Thyroid gland (tissue), 4 donors: ENCODE measurements around the gene DYNC1H1. TPM values are rescaled to one million over a fixed set of nuclear protein-coding genes. Genes with fewer than 3 reads are reported as not detected.

ENCODE experiments used
- DNase-seq, 2 donors: peaks; one replicate each; pipeline ENCODE4 v3.0.0-alpha.2; 2019
- H3K27ac ChIP-seq, 3 donors: fragments of 200-600 bp; sonication (generic); 1 replicate in 2 of 3; 2 replicates in 1 of 3; pipeline ENCODE4 v1.5.1; 2016 to 2019; ENCODE audit warnings: mild to moderate bottlenecking in 1 of 3, moderate library complexity in 1 of 3
- H3K27me3 ChIP-seq: fragments of 200-600 bp; sonication (generic); one replicate; pipeline ENCODE4 v1.5.1; 2019
- H3K36me3 ChIP-seq, 2 donors: fragments of 200-600 bp; sonication (generic); one replicate each; pipeline ENCODE4 v1.5.1; 2016 to 2019
- H3K4me1 ChIP-seq, 2 donors: fragments of 200-600 bp; sonication (generic); one replicate each; pipeline ENCODE4 v1.5.1; 2017 to 2019
- H3K4me3 ChIP-seq, 3 donors: fragments of 200-600 bp; sonication (generic); replicated peaks in 1 of 3; 1 replicate in 2 of 3; 2 replicates in 1 of 3; pipeline ENCODE4 v1.5.1; 2016; ENCODE audit warnings: mild to moderate bottlenecking in 1 of 3
- H3K9me3 ChIP-seq: fragments of 200-600 bp; sonication (generic); one replicate; pipeline ENCODE4 v1.5.1; 2017
- POLR2A ChIP-seq, 2 donors: fragments of 450-650 bp; IDR thresholded peaks; one replicate each; pipeline ENCODE4 v1.6.1; 2017; ENCODE audit warnings: antibody characterized with exemption in 2 of 2, mild to moderate bottlenecking in 2 of 2, moderate library complexity in 1 of 2
- WGBS, 2 donors: methylation state at CpG; one replicate each; pipeline ENCODE4 v1.1.5; 2017; 5-methylcytosine and 5-hydroxymethylcytosine counted together
- intact Hi-C: fragments of 100-400 bp; cut with DNase I; formaldehyde crosslinking; loops from one replicate; pipeline ENCODE4 v1.15.1; 2023
- total RNA-seq, 4 donors: library from RNA; depleted of rRNA; stranded (reverse); fragments of >200 nt; gene quantifications; one replicate each; pipeline ENCODE4 v1.2.3, GENCODE V29; 2016
- TF ChIP-seq, protein P1 (sequence below), 6 experiments: fragments of 200-600 bp in 3 of 6; fragments of 450-650 bp in 3 of 6; sonication (generic) in 3 of 6; IDR thresholded peaks; one replicate each; pipeline ENCODE4 v1.5.1; 2016 to 2019; ENCODE audit warnings: antibody characterized with exemption in 6 of 6, mild to moderate bottlenecking in 2 of 6, inconsistent platforms in 1 of 6, moderate library complexity in 1 of 6

DYNC1H1 gene
- total RNA-seq, 4 donors from 2014 or later = 464 to 818 (median 553) TPM

- no peaks in the 10 kb centered on the region for H3K4me1 ChIP-seq
- H3K36me3 ChIP-seq = peaks cover 80 to 82% of the 10 kb centered on the region in 2 donors
- H3K4me3 ChIP-seq = no peak overlapping the region
- intact Hi-C loops = no loop called here
- no peaks in the 10 kb centered on the region for H3K9me3 ChIP-seq
- H3K27ac ChIP-seq = no peak overlapping the region
- no peaks in the 10 kb centered on the region for H3K27me3 ChIP-seq
- WGBS, 2 donors = 88 to 92% methylated on average over 6 to 7 of the region's 7 CpGs
- TF ChIP-seq, protein P1, sequence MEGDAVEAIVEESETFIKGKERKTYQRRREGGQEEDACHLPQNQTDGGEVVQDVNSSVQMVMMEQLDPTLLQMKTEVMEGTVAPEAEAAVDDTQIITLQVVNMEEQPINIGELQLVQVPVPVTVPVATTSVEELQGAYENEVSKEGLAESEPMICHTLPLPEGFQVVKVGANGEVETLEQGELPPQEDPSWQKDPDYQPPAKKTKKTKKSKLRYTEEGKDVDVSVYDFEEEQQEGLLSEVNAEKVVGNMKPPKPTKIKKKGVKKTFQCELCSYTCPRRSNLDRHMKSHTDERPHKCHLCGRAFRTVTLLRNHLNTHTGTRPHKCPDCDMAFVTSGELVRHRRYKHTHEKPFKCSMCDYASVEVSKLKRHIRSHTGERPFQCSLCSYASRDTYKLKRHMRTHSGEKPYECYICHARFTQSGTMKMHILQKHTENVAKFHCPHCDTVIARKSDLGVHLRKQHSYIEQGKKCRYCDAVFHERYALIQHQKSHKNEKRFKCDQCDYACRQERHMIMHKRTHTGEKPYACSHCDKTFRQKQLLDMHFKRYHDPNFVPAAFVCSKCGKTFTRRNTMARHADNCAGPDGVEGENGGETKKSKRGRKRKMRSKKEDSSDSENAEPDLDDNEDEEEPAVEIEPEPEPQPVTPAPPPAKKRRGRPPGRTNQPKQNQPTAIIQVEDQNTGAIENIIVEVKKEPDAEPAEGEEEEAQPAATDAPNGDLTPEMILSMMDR (IDR thresholded peaks at IDR 0.05) = no peak
- no peak for TF ChIP-seq POLR2A (IDR thresholded peaks at IDR 0.05)
- no peak for DNase-seq
Measured at GRCh38 chr14:101986953-101987352, 22.6 kb downstream of the DYNC1H1 start.

- no peaks in the 10 kb centered on the region for H3K4me1 ChIP-seq
- H3K27ac ChIP-seq = no peak overlapping the region
- no peak for TF ChIP-seq POLR2A (IDR thresholded peaks at IDR 0.05)
- TF ChIP-seq, protein P1 (IDR thresholded peaks at IDR 0.05) = no peak
- no peaks in the 10 kb centered on the region for H3K27me3 ChIP-seq
- WGBS, 2 donors = 95 to 97% methylated on average over 6 of the region's 6 CpGs
- no peaks in the 10 kb centered on the region for H3K9me3 ChIP-seq
- DNase-seq = no peak
- H3K36me3 ChIP-seq = peaks cover 86% of the 10 kb centered on the region in 2 donors
- H3K4me3 ChIP-seq = no peak overlapping the region
- intact Hi-C loops = no loop called here
Measured at GRCh38 chr14:101988377-101988776, 24.0 kb downstream of the DYNC1H1 start.

- 92 to 96% methylated on average over 5 of the region's 5 CpGs for WGBS, 2 donors
- intact Hi-C loops = no loop called here
- no peak for TF ChIP-seq POLR2A (IDR thresholded peaks at IDR 0.05)
- TF ChIP-seq, protein P1 (IDR thresholded peaks at IDR 0.05) = no peak
- Histone ChIP-seq H3K27me3 (no peaks in the 10 kb centered on the region), H3K4me1 (no peaks in the 10 kb centered on the region), H3K9me3 (no peaks in the 10 kb centered on the region), H3K4me3 (no peak overlapping the region), H3K27ac (no peak overlapping the region), H3K36me3 (peaks cover 92 to 95% of the 10 kb centered on the region in 2 donors)
- DNase-seq = no peak
Measured at GRCh38 chr14:101991352-101991751, 27.0 kb downstream of the DYNC1H1 start.

DNA sequence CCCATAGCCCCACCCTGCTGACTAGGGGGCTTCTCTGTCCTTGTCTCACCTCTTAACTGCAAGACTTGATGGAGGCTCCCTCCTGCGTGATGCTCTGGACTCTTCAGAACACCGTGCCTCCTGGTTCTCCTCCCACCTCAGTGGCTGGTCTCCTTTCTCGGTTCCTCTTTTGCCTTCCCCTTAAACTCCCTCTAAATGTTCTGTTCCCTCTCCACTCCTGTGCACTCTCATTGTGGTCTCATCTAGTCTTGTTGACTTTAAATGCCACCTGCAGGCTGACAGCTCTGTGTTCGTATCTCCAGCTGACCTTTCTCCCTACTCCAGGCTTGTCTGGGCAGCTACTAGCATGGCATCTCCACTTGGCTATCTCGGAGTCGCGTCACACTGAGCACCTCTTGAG lies 28.3 kb downstream of the DYNC1H1 start:
- Histone ChIP-seq H3K27me3 (no peaks in the 10 kb centered on the region), H3K9me3 (no peaks in the 10 kb centered on the region), H3K36me3 (peaks cover 92 to 95% of the 10 kb centered on the region in 2 donors), H3K4me1 (no peaks in the 10 kb centered on the region), H3K27ac (no peak overlapping the region), H3K4me3 (no peak overlapping the region)
- TF ChIP-seq, protein P1 (IDR thresholded peaks at IDR 0.05) = no peak
- TF ChIP-seq POLR2A (IDR thresholded peaks at IDR 0.05) = no peak
- 94 to 95% methylated on average over 7 of the region's 7 CpGs for WGBS, 2 donors
- intact Hi-C loops = no loop called here
- no peak for DNase-seq

- no peaks in the 10 kb centered on the region for H3K4me1 ChIP-seq
- TF ChIP-seq, protein P1 (IDR thresholded peaks at IDR 0.05) = no peak
- TF ChIP-seq POLR2A (IDR thresholded peaks at IDR 0.05) = no peak
- H3K36me3 ChIP-seq = peaks cover 84 to 91% of the 10 kb centered on the region in 2 donors
- 94% methylated on average over 18 of the region's 18 CpGs for WGBS, 2 donors
- H3K9me3 ChIP-seq = no peaks in the 10 kb centered on the region
- H3K4me3 ChIP-seq = no peak overlapping the region
- no peak for DNase-seq
- H3K27me3 ChIP-seq = no peaks in the 10 kb centered on the region
- H3K27ac ChIP-seq = no peak overlapping the region
- intact Hi-C loops = no loop called here
Measured at GRCh38 chr14:101997429-101998336, 33.3 kb downstream of the DYNC1H1 start.
